Measurements from ENCODE around the gene TRPC6.
A peak's percentile ranks its signal among the peaks of the same experiment; 100 is the strongest.
"Not testable (repeated sequence)": the region's sequence is repeated elsewhere in the genome, so short reads cannot be mapped to it uniquely, and the experiment has no call there.

Gene TRPC6

GRCh38 chr11:101516546-101516945, 67.3 kb downstream of the TRPC6 start:
- peak; percentile 86 for DNase-seq

GRCh38 chr11:101511065-101511464, 72.7 kb downstream of the TRPC6 start:
- DNase-seq = no peak

- DNase-seq = peak; percentile 11
These were observed 73.2 kb downstream of the TRPC6 start for GRCh38 chr11:101510591-101510990.

GRCh38 chr11:101509922-101510321, 73.9 kb downstream of the TRPC6 start:
- DNase-seq = peak; percentile 17

GRCh38 chr11:101508370-101508769, 75.4 kb downstream of the TRPC6 start:
- DNase-seq = peak; percentile 14

GRCh38 chr11:101498891-101499290, 84.9 kb downstream of the TRPC6 start:
- DNase-seq = no peak

GRCh38 chr11:101497291-101497690, 86.5 kb downstream of the TRPC6 start:
- DNase-seq = peak; percentile 64

GRCh38 chr11:101487775-101488174, 96.0 kb downstream of the TRPC6 start:
- no peak for DNase-seq

- DNase-seq = no peak
These were observed 101.2 kb downstream of the TRPC6 start for GRCh38 chr11:101482556-101483124.

GRCh38 chr11:101478587-101479369, 105.0 kb downstream of the TRPC6 start:
- DNase-seq = no peak

GRCh38 chr11:101477926-101478325, 105.9 kb downstream of the TRPC6 start:
- no peak for DNase-seq

GRCh38 chr11:101476191-101476590, 107.6 kb downstream of the TRPC6 start:
- no peak for DNase-seq

GRCh38 chr11:101475699-101476098, 108.1 kb downstream of the TRPC6 start:
- DNase-seq = no peak

- DNase-seq = no peak
These were observed 109.1 kb downstream of the TRPC6 start for GRCh38 chr11:101474666-101475065.

- DNase-seq = no peak
These were observed 112.8 kb downstream of the TRPC6 start for GRCh38 chr11:101470881-101471520.

GRCh38 chr11:101470419-101470818, 113.4 kb downstream of the TRPC6 start:
- no peak for DNase-seq

- DNase-seq = no peak
These were observed 117.5 kb downstream of the TRPC6 start for GRCh38 chr11:101466352-101466751.

- DNase-seq = not testable (repeated sequence)
These were observed 119.4 kb downstream of the TRPC6 start for GRCh38 chr11:101464388-101464787.

GRCh38 chr11:101459020-101459419, 124.8 kb downstream of the TRPC6 start:
- no peak for DNase-seq

GRCh38 chr11:101458161-101458560, 125.6 kb downstream of the TRPC6 start:
- no peak for DNase-seq

- peak; percentile 59 for DNase-seq
These were observed 127.0 kb downstream of the TRPC6 start for GRCh38 chr11:101456812-101457211.

GRCh38 chr11:101453682-101454081, 130.1 kb downstream of the TRPC6 start:
- no peak for DNase-seq

- no peak for DNase-seq
These were observed 134.8 kb downstream of the TRPC6 start for GRCh38 chr11:101448881-101449442.

GRCh38 chr11:101446726-101447125, 137.1 kb downstream of the TRPC6 start:
- DNase-seq = no peak

Measured in hematopoietic multipotent progenitor cell treated with erythropoietin and hydrocortisone succinate and interleukin-3 and kit ligand, for 6 days (in vitro differentiated cells).